ENCODE measurements around the gene ESPN.
"Not testable (repeated sequence)": the region's sequence is repeated elsewhere in the genome, so short reads cannot be mapped to it uniquely, and the experiment has no call there.

The ESPN gene

GRCh38 chr1:6427441-6428390 is 3.1 kb downstream of the ESPN start:
- no peak for DNase-seq (ENCODE audit: low spot score)

- not testable (repeated sequence) for DNase-seq (ENCODE audit: low spot score)
Measured at GRCh38 chr1:6428453-6428852, 3.9 kb downstream of the ESPN start.

- not testable (repeated sequence) for DNase-seq (ENCODE audit: low spot score)
Measured at GRCh38 chr1:6429660-6430411, 5.3 kb downstream of the ESPN start.

GRCh38 chr1:6431645-6432579 is 7.3 kb downstream of the ESPN start:
- DNase-seq (ENCODE audit: low spot score): not testable (repeated sequence)

GRCh38 chr1:6434186-6434585 is 9.6 kb downstream of the ESPN start:
- DNase-seq (ENCODE audit: low spot score): no peak

- DNase-seq (ENCODE audit: low spot score): no peak
Measured at GRCh38 chr1:6435129-6435528, 10.6 kb downstream of the ESPN start.

GRCh38 chr1:6435547-6435946 is 11.0 kb downstream of the ESPN start:
- no peak for DNase-seq (ENCODE audit: low spot score)

- DNase-seq (ENCODE audit: low spot score): not testable (repeated sequence)
Measured at GRCh38 chr1:6436277-6436676, 11.7 kb downstream of the ESPN start.

- not testable (repeated sequence) for DNase-seq (ENCODE audit: low spot score)
Measured at GRCh38 chr1:6437012-6437700, 12.6 kb downstream of the ESPN start.

- DNase-seq (ENCODE audit: low spot score): peak; percentile 87
Measured at GRCh38 chr1:6438047-6438525, 13.5 kb downstream of the ESPN start.

GRCh38 chr1:6440198-6441126 is 15.9 kb downstream of the ESPN start:
- DNase-seq (ENCODE audit: low spot score): peak; percentile 79

GRCh38 chr1:6441586-6441985 is 17.0 kb downstream of the ESPN start:
- DNase-seq (ENCODE audit: low spot score): no peak

- no peak for DNase-seq (ENCODE audit: low spot score)
Measured at GRCh38 chr1:6443339-6444115, 19.0 kb downstream of the ESPN start.

- DNase-seq (ENCODE audit: low spot score): no peak
Measured at GRCh38 chr1:6444377-6444776, 19.8 kb downstream of the ESPN start.

- no peak for DNase-seq (ENCODE audit: low spot score)
Measured at GRCh38 chr1:6445062-6445763, 20.6 kb downstream of the ESPN start.

- not testable (repeated sequence) for DNase-seq (ENCODE audit: low spot score)
Measured at GRCh38 chr1:6445929-6446328, 21.4 kb downstream of the ESPN start.

GRCh38 chr1:6446665-6447015 is 22.1 kb downstream of the ESPN start:
- no peak for DNase-seq (ENCODE audit: low spot score)

- no peak for DNase-seq (ENCODE audit: low spot score)
Measured at GRCh38 chr1:6447016-6447817, 22.6 kb downstream of the ESPN start.

Measured in germinal center (tissue), 1 donor.